Endothelial cell of umbilical vein (primary cell): ENCODE results near the gene SLCO2A1. TPM values are rescaled to one million over a fixed set of nuclear protein-coding genes. Genes with fewer than 3 reads are reported as not detected.

Source experiments
- BruUV-seq: library from RNA; stranded (reverse); fragments of 400-500 nt; replicated peaks from 2 replicates; lab custom pipeline; 2021; lab: Mats Ljungman, UMichigan
- CTCF ChIA-PET: fragments of 300-600, 350-600 bp; sonication (Branson Sonifier 250); formaldehyde crosslinking; loops from one replicate; lab custom pipeline; 2021; ENCODE audit warnings: antibody characterized with exemption, inconsistent platforms; lab: Charles Lee
- POLR2A ChIA-PET: fragments of 300-600, 350-600 bp; sonication (Branson Sonifier 250); formaldehyde crosslinking; loops from one replicate; lab custom pipeline; 2021; ENCODE audit warnings: antibody characterized with exemption, inconsistent platforms; lab: Charles Lee
- DNase-seq: peaks from one replicate; pipeline ENCODE4 v3.0.0-alpha.2; 2011; ENCODE audit warnings: low read depth, low spot score
- FAIRE-seq: peaks from 2 replicates; lab custom pipeline; 2011; peaks lifted over from hg19 to GRCh38; lab: Jason Lieb, UNC
- H2AFZ ChIP-seq: 2 replicates; pipeline ENCODE4 v1.6.0; 2012; ENCODE audit warnings: low read depth, low read length, control low read depth, inconsistent platforms
- H3K27ac ChIP-seq: 2 replicates; pipeline ENCODE4 v1.5.1; 2011; ENCODE audit warnings: low read depth, mild to moderate bottlenecking, control low read depth, low read length, moderate library complexity; ENCODE audit not compliant: insufficient read depth
- H3K27me3 ChIP-seq, 2 experiments: 2 replicates each; pipeline versions ENCODE4 v1.6.0 to v1.6.1; 2011; ENCODE audit warnings: low read length in 2 of 2, mixed read lengths in 1 of 2; ENCODE audit not compliant: control insufficient read depth in 2 of 2, insufficient read depth in 2 of 2
- H3K36me3 ChIP-seq, 2 experiments: 2 replicates in 1 of 2; 3 replicates in 1 of 2; pipeline ENCODE4 v1.5.1; 2011; ENCODE audit warnings: low read length in 2 of 2, mild to moderate bottlenecking in 1 of 2, moderate library complexity in 1 of 2; ENCODE audit not compliant: control insufficient read depth in 2 of 2, insufficient read depth in 2 of 2; ENCODE audit errors: extremely low read depth in 1 of 2
- H3K4me1 ChIP-seq: 3 replicates; pipeline ENCODE4 v1.5.1; 2011; ENCODE audit warnings: mild to moderate bottlenecking, low read length; ENCODE audit not compliant: control insufficient read depth, insufficient read depth; ENCODE audit errors: extremely low read depth
- H3K4me2 ChIP-seq: 2 replicates; pipeline ENCODE4 v1.6.1; 2011; ENCODE audit warnings: low read length, control low read depth, mixed read lengths; ENCODE audit not compliant: insufficient read depth
- H3K4me3 ChIP-seq, 3 experiments: fragments of 200-600 bp in 1 of 3; sonication (generic), shearing (Covaris generic) in 1 of 3; replicated peaks in 1 of 3; 2 replicates each; pipeline ENCODE4 v1.5.1; 2011 to 2016; ENCODE audit warnings: control low read depth in 3 of 3, low read length in 3 of 3, mild to moderate bottlenecking in 2 of 3, inconsistent platforms in 1 of 3, low read depth in 1 of 3, moderate library complexity in 1 of 3; ENCODE audit not compliant: insufficient read depth in 1 of 3
- H3K79me2 ChIP-seq: 2 replicates; pipeline ENCODE4 v1.6.0; 2012; ENCODE audit warnings: low read length, inconsistent platforms; ENCODE audit not compliant: control insufficient read depth, insufficient read depth
- H3K9ac ChIP-seq: replicated peaks from 2 replicates; pipeline ENCODE3; 2011; ENCODE audit warnings: low read length, control low read depth; ENCODE audit not compliant: insufficient read depth; ENCODE audit errors: extremely low read depth
- H3K9me1 ChIP-seq: replicated peaks from 3 replicates; pipeline ENCODE4 v1.6.0; 2011; ENCODE audit warnings: mild to moderate bottlenecking, low read length; ENCODE audit not compliant: control insufficient read depth, insufficient read depth; ENCODE audit errors: extremely low read depth
- H3K9me3 ChIP-seq: replicated peaks from 2 replicates; pipeline ENCODE4 v1.5.1; 2012; ENCODE audit warnings: low read length, inconsistent platforms; ENCODE audit not compliant: control insufficient read depth, insufficient read depth
- H4K20me1 ChIP-seq: replicated peaks from 2 replicates; pipeline ENCODE3; 2011; ENCODE audit warnings: mild to moderate bottlenecking, low read length; ENCODE audit not compliant: control insufficient read depth, insufficient read depth; ENCODE audit errors: extremely low read depth
- CTCF ChIP-seq, 2 donors: IDR thresholded peaks; 1 replicate in 1 of 2; 2 replicates in 1 of 2; pipeline ENCODE4 v1.5.1; 2011; ENCODE audit warnings: low read length in 2 of 2, mild to moderate bottlenecking in 2 of 2, moderate library complexity in 2 of 2, control low read depth in 1 of 2, inconsistent platforms in 1 of 2, low read depth in 1 of 2; ENCODE audit not compliant: insufficient read depth in 1 of 2; ENCODE audit errors: extremely low read depth in 1 of 2
- EZH2 ChIP-seq: IDR thresholded peaks from 2 replicates; pipeline ENCODE4 v1.6.1; 2012; ENCODE audit warnings: borderline replicate concordance, low read depth, mild to moderate bottlenecking, moderate library complexity, low read length, inconsistent platforms; ENCODE audit not compliant: severe bottlenecking
- FOS ChIP-seq: IDR thresholded peaks from 2 replicates; pipeline ENCODE4 v1.6.1; 2011; ENCODE audit warnings: mild to moderate bottlenecking, low read length, moderate library complexity, borderline replicate concordance; ENCODE audit not compliant: insufficient read depth
- GATA2 ChIP-seq: IDR thresholded peaks from 2 replicates; pipeline ENCODE4 v1.7.0; 2011; ENCODE audit warnings: low read depth, mild to moderate bottlenecking, moderate library complexity, mixed read lengths, low read length; ENCODE audit not compliant: insufficient read length, insufficient read depth
- JUN ChIP-seq: IDR thresholded peaks from 2 replicates; pipeline ENCODE4 v1.6.1; 2011; ENCODE audit warnings: borderline replicate concordance, low read depth; ENCODE audit not compliant: insufficient read length, insufficient read depth
- MAX ChIP-seq: IDR thresholded peaks from 2 replicates; pipeline ENCODE4 v1.6.1; 2011; ENCODE audit not compliant: insufficient read depth, insufficient read length
- MYC ChIP-seq: IDR thresholded peaks from one replicate; pipeline ENCODE4 v1.6.1; 2011; ENCODE audit warnings: mild to moderate bottlenecking, low read depth, low read length
- POLR2A ChIP-seq: IDR thresholded peaks from 2 replicates; pipeline ENCODE4 v1.6.1; 2012; ENCODE audit warnings: low read depth, mild to moderate bottlenecking, control low read depth, low read length
- POLR2AphosphoS5 ChIP-seq: IDR thresholded peaks from 2 replicates; pipeline ENCODE4 v1.6.1; 2012; ENCODE audit warnings: low read depth, mild to moderate bottlenecking, control low read depth, low read length, moderate library complexity; ENCODE audit not compliant: insufficient read depth
- dilution Hi-C: fragments of 300-500 bp; cut with MboI; formaldehyde crosslinking; loops from one replicate; pipeline ENCODE4 v1.15.0; 2019; ENCODE audit warnings: low sequenced_read_pairs; ENCODE audit not compliant: extremely low pct_ligation_motif_present
- intact Hi-C: fragments of 100-400 bp; cut with micrococcal nuclease; formaldehyde crosslinking; loops from one replicate; pipeline ENCODE4 v1.10.0; 2022
- polyA plus RNA-seq, 4 experiments: library from polyadenylated mRNA; depleted of rRNA in 3 of 4; stranded (reverse) in 3 of 4; unstranded in 1 of 4; fragments of >200 nt; gene quantifications; 2 replicates each; pipeline versions ENCODE4 v1.2.1 to v1.2.3, GENCODE V29; 2011 to 2012; ENCODE audit warnings: missing spikeins in 1 of 4
- total RNA-seq: library from RNA; stranded (reverse); gene quantifications from 2 replicates; pipeline ENCODE4 v1.2.3, GENCODE V29; 2021

The SLCO2A1 gene
- total and polyA plus RNA-seq, 2 donors (not counting 3 experiments of a cell fraction or from before 2014, with no cell fraction given), result 1.4 to 11.9 TPM

- intact Hi-C loops (no loop called here), dilution Hi-C loops (no loop called here)
- Histone ChIP-seq H3K27ac (no peak overlapping the region), H3K36me3 (no peaks in the 10 kb centered on the region), H2AFZ (no peak overlapping the region), H3K4me3 (no peak overlapping the region), H3K9ac (no peak overlapping the region), H3K79me2 (no peaks in the 10 kb centered on the region), H4K20me1 (no peaks in the 10 kb centered on the region), H3K27me3 (no peaks in the 10 kb centered on the region), H3K9me1 (no peaks in the 10 kb centered on the region), H3K4me2 (no peak overlapping the region), H3K4me1 (peaks cover 29% of the 10 kb centered on the region), H3K9me3 (no peaks in the 10 kb centered on the region)
- TF ChIP-seq GATA2 (no peak), MAX (no peak), POLR2A (no peak), POLR2AphosphoS5 (no peak), FOS (no peak), CTCF (IDR thresholded peaks at IDR 0.05; ENCODE audit: extremely low read depth in 1 of 2, insufficient read depth in 1 of 2, low read depth in 1 of 2, low read length in 2 of 2) (no peak), JUN (no peak), EZH2 (no peak), MYC (no peak)
- BruUV-seq, result no TSS peak
- ChIA-PET CTCF (no interaction called here), POLR2A (no interaction called here)
- DNase-seq (no peak), FAIRE-seq (no peak)
Measured at GRCh38 chr3:133989936-133990702, 39.6 kb downstream of the SLCO2A1 start.
